WTC11 (cell line): ENCODE results near the gene PTPRN2.

Experiments used
- ATF3 ChIP-seq: sonication (generic); formaldehyde crosslinking; conservative IDR thresholded peaks from 2 replicates; pipeline ENCODE4 v1.8.1; 2022; ENCODE audit warnings: mild to moderate bottlenecking, missing genetic modification reagents
- CTCF ChIP-seq: fragments of 200-600 bp; IDR thresholded peaks from 2 replicates; pipeline ENCODE4 v1.8.0; 2022; ENCODE audit warnings: antibody characterized with exemption
- HMGXB4 ChIP-seq: sonication (generic); formaldehyde crosslinking; IDR thresholded peaks from 2 replicates; pipeline ENCODE4 v1.8.1; 2023; ENCODE audit warnings: mild to moderate bottlenecking, moderate library complexity, missing genetic modification reagents
- JUN ChIP-seq: sonication (generic); formaldehyde crosslinking; IDR thresholded peaks from 2 replicates; pipeline ENCODE4 v1.8.0; 2023; ENCODE audit warnings: mild to moderate bottlenecking, missing genetic modification reagents
- MAX ChIP-seq: sonication (generic); formaldehyde crosslinking; IDR thresholded peaks from 2 replicates; pipeline ENCODE4 v1.8.0; 2022; ENCODE audit warnings: mild to moderate bottlenecking, missing genetic modification reagents
- MLX ChIP-seq: sonication (generic); formaldehyde crosslinking; IDR thresholded peaks from 2 replicates; pipeline ENCODE4 v1.8.1; 2023; ENCODE audit warnings: mild to moderate bottlenecking, missing genetic modification reagents, moderate library complexity
- USF2 ChIP-seq: sonication (generic); formaldehyde crosslinking; IDR thresholded peaks from 2 replicates; pipeline ENCODE4 v1.8.1; 2023; ENCODE audit warnings: mild to moderate bottlenecking, missing genetic modification reagents, moderate library complexity
- ZNF138 ChIP-seq: sonication (generic); formaldehyde crosslinking; conservative IDR thresholded peaks from 2 replicates; pipeline ENCODE4 v1.8.1; 2022; ENCODE audit warnings: mild to moderate bottlenecking, moderate library complexity, missing genetic modification reagents

GRCh38 chr7:157676456-157677255 lies 911.0 kb downstream of the PTPRN2 start:
- TF ChIP-seq CTCF: no peak
- TF ChIP-seq ZNF138: no peak
- no peak for TF ChIP-seq JUN (CRISPR knock-in tag)
- TF ChIP-seq ATF3 (CRISPR knock-in tag): no peak
- no peak for TF ChIP-seq MLX (CRISPR knock-in tag)
- TF ChIP-seq MAX (CRISPR knock-in tag): no peak
- no peak for TF ChIP-seq HMGXB4 (CRISPR knock-in tag)
- TF ChIP-seq USF2: no peak
